OCI-LY7 (cell line): ENCODE data around the gene AUTS2.

Experiments
- CTCF ChIP-seq: fragments of 200-600 bp; sonication (generic); conservative IDR thresholded peaks from 2 replicates; pipeline ENCODE4 v1.5.1; 2014; ENCODE audit warnings: mild to moderate bottlenecking, antibody characterized with exemption, low read length, moderate library complexity, mixed read lengths
- EZH2phosphoT487 ChIP-seq: fragments of 200-600 bp; sonication (generic); IDR thresholded peaks from 2 replicates; pipeline ENCODE4 v1.6.1; 2018; ENCODE audit warnings: low read depth, borderline replicate concordance, mild to moderate bottlenecking, mixed run types, antibody characterized with exemption, low read length, moderate library complexity, mixed read lengths

GRCh38 chr7:69615685-69616084 is 17.4 kb downstream of the AUTS2 start:
- no peak for TF ChIP-seq CTCF
- TF ChIP-seq EZH2phosphoT487: no peak
